Ovary (tissue), 3 donors: ENCODE results near the gene TEF.

ENCODE experiments used
- POLR2A ChIP-seq: fragments of 450-650 bp; IDR thresholded peaks from one replicate; pipeline ENCODE4 v1.6.1; 2017; ENCODE audit warnings: antibody characterized with exemption, mild to moderate bottlenecking, moderate library complexity
- TF ChIP-seq, protein P1 (sequence below), 3 donors: fragments of 450-650 bp in 2 of 3; fragments of 200-600 bp in 1 of 3; IDR thresholded peaks; one replicate each; pipeline versions ENCODE4 v1.5.1 to v1.8.0; 2016 to 2022; ENCODE audit warnings: antibody characterized with exemption in 3 of 3, mild to moderate bottlenecking in 1 of 3
- donor health status: DM: no; HTN: no; CAD: no.

DNA sequence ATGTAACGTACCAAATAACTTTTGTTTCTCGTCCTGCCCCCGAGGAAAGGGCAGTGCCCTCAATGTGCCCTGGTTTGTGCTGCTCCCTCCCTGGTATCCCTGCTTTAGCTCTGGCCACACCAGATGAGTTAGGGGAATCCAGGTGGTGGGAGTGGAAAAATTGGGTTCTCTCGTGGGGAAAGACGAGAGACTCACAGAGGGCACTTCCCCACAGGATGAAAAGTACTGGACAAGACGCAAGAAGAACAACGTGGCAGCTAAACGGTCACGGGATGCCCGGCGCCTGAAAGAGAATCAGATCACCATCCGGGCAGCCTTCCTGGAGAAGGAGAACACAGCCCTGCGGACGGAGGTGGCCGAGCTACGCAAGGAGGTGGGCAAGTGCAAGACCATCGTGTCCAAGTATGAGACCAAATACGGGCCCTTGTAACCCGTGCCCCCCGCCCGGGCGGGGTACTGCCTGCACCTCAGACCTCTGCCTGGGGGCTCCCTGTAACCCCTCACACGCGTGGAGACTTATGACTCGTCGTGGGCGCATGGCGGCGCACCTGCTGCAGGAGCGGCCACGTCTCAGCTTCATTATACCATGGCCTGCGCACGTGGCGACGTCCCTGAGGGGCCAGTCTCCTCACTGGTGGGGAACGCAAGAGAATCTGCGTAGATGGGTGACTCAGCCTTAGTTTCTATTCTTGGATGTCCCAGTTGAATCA lies 13.9 kb downstream of the TEF start:
- TF ChIP-seq, protein P1, sequence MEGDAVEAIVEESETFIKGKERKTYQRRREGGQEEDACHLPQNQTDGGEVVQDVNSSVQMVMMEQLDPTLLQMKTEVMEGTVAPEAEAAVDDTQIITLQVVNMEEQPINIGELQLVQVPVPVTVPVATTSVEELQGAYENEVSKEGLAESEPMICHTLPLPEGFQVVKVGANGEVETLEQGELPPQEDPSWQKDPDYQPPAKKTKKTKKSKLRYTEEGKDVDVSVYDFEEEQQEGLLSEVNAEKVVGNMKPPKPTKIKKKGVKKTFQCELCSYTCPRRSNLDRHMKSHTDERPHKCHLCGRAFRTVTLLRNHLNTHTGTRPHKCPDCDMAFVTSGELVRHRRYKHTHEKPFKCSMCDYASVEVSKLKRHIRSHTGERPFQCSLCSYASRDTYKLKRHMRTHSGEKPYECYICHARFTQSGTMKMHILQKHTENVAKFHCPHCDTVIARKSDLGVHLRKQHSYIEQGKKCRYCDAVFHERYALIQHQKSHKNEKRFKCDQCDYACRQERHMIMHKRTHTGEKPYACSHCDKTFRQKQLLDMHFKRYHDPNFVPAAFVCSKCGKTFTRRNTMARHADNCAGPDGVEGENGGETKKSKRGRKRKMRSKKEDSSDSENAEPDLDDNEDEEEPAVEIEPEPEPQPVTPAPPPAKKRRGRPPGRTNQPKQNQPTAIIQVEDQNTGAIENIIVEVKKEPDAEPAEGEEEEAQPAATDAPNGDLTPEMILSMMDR (IDR thresholded peaks at IDR 0.05), result no peak
- TF ChIP-seq POLR2A, result no peak
